HG03342 (cell line): Measurements from ENCODE around the gene TLCD1.

Experiments
- ATAC-seq: cut with Tn5 transposase; IDR thresholded peaks from one replicate; pipeline ENCODE4 v1.9.1; 2021; ENCODE audit warnings: mild to moderate bottlenecking, moderate library complexity; ENCODE audit not compliant: unreplicated experiment

The TLCD1 gene, protein sequence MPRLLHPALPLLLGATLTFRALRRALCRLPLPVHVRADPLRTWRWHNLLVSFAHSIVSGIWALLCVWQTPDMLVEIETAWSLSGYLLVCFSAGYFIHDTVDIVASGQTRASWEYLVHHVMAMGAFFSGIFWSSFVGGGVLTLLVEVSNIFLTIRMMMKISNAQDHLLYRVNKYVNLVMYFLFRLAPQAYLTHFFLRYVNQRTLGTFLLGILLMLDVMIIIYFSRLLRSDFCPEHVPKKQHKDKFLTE

GRCh38 chr17:28726226-28726626, at the start of gene TLCD1:
Gene TLCD1 (minus strand): TSS chr17:28726233. CDS start chr17:28726097, 136 bp downstream.
- no peak for ATAC-seq

DNA sequence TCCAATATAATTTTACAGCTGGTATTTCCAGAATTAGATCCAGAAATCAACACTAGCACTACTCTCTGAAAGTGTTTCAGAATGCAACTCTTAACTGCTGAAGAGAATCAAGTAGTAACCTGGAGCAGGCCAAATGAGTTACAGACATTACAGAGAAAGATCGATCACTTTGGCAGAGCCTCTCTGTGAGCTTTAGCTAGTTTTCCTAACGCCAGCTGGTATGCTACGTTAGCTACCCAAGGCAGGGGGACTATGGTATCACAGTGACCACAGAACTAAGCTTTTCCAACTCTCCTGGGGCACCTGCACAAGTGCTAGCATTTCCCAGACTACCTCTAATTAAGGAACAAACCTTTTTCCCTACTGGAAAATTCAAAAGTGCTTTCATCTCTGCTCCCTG, 48.2 kb upstream of the TLCD1 start:
- ATAC-seq: no peak

GRCh38 chr17:28773736-28774135, 47.7 kb upstream of the TLCD1 start:
- ATAC-seq: no peak

DNA sequence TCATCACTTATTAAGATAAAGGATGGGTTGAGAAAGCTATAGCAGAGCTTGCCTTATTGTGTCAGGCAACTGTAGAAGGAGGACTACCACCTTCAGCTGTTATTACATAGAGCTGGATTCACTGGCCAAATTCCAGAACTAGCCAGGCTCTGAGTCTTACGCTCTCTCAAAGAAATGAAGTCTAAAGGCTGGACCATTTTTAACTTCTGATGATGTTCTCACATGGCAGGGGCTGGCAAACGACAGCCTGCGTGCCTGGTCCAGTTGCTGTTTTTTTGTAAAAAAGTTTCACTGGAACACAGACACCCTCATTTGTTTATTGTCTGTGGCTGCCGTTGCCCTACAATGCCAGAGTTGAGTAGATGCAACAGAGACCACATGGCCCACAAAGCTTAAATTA, 39.0 kb upstream of the TLCD1 start:
- ATAC-seq: no peak

DNA sequence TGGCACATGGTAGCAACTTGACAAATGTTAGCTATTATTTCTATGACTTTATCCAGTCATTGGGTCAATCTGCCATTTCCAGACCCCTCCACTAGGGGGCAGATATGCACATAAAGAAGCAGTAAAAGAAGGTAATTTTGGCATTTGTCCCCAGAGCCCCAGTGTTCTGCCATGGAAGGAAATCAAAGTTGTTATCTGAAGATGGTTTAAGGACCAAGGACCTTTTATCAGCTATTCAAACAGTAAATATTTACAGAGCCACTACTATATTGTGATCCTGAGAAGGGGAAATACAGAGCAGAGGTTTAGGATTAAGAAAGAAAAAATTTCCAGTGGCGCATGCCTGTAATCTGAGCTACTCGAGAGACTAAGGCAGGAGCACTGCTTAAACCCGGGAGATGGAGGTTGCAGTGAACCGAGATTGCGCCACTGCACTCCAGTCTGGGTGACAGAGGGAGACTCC, 37.8 kb upstream of the TLCD1 start:
- peak; percentile 28 for ATAC-seq

GRCh38 chr17:28763137-28763799, 37.2 kb upstream of the TLCD1 start:
- ATAC-seq: peak; percentile 46

GRCh38 chr17:28760601-28761562, 34.8 kb upstream of the TLCD1 start:
- ATAC-seq: no peak

DNA sequence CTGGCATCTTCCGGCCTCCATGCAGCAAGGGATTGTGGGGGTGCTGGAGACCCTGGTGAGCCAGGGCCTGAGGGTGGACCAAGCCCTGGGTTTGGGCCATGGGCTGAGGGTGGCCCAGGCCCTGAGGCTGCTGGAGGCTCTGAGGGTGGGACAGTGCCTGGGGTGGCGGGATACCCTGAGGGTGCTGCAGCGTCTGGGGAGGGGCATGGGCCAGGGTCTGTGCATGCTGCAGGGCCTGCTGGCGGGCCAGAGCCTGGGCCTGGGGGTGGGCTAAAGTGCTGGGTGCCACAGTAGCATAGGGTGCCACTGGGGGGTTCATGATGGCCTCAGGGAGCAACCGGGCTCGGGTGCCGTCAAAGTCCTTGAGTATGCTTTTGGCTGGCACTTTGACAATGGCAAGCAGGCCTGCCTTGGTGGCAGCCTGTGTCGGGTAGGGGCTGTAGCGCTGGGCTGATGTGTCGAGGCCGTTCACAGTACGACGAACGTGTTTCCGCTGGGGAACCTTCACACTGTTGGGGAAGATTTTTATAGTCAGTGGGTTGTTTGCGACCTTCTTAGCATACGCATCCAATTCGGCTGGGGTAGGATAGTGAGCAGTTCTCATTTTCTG, 33.3 kb upstream of the TLCD1 start:
- no peak for ATAC-seq

GRCh38 chr17:28758411-28759121, 32.5 kb upstream of the TLCD1 start:
- no peak for ATAC-seq

DNA sequence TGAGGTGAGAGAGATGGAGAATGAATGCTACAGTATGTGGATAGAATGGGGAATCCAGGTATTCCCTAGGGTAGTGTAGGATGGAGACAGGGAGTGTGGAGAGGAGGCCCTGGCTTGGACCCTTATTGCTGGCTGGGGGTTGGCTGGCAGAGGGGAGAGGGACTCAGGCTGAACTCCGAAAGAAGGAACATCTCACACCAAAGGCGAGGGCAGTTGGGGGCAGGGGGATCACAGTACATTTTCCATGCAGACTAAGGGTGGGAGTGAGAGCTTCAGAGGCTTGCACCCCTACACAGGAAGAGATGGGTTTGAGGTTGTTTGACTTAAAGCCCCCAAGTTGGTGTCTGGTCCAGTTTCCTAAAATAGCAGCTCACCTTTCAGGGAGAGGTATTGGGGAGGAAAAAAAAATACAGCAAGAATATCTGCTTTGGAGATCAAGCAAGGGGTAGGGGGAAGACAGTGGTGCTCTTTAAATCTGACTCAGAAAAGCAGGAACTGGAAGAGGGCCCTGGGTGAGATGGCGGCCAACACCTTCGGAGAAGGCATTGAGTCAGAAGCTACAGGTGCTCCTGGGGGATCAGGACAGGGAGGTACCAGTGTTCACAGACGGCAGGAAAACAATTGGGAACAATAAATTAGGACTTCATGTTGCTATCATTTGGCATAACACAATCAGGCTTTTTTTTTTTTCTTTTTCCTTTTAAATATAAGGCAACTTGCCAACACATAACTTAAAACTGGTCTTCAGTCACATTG, 30.2 kb upstream of the TLCD1 start:
- ATAC-seq: no peak

DNA sequence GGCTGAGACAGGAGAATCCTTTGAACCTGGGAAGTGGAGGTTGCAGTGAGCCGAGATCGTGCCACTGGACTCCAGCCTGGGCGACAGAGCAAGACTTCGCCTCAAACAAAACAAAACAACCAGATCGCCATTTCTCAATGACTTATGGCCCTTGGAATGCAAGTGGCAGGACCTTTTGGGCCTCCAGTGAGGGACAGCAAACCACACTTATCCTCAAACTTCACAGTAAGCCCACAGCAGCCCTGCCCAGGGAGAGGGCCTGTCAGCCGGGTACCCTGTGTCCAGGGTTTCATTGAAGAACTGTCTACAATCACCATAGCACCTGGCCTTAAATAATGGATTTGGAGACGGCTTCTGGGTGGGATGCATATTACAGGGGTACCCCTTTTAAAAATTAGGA, 29.5 kb upstream of the TLCD1 start:
- no peak for ATAC-seq

GRCh38 chr17:28751600-28752366, 25.8 kb upstream of the TLCD1 start:
- no peak for ATAC-seq

GRCh38 chr17:28750178-28751047, 24.4 kb upstream of the TLCD1 start:
- peak; percentile 66 for ATAC-seq

- ATAC-seq: no peak
These were observed 23.6 kb upstream of the TLCD1 start for GRCh38 chr17:28749516-28750177.

GRCh38 chr17:28748852-28749515, 23.0 kb upstream of the TLCD1 start:
- ATAC-seq: no peak

DNA sequence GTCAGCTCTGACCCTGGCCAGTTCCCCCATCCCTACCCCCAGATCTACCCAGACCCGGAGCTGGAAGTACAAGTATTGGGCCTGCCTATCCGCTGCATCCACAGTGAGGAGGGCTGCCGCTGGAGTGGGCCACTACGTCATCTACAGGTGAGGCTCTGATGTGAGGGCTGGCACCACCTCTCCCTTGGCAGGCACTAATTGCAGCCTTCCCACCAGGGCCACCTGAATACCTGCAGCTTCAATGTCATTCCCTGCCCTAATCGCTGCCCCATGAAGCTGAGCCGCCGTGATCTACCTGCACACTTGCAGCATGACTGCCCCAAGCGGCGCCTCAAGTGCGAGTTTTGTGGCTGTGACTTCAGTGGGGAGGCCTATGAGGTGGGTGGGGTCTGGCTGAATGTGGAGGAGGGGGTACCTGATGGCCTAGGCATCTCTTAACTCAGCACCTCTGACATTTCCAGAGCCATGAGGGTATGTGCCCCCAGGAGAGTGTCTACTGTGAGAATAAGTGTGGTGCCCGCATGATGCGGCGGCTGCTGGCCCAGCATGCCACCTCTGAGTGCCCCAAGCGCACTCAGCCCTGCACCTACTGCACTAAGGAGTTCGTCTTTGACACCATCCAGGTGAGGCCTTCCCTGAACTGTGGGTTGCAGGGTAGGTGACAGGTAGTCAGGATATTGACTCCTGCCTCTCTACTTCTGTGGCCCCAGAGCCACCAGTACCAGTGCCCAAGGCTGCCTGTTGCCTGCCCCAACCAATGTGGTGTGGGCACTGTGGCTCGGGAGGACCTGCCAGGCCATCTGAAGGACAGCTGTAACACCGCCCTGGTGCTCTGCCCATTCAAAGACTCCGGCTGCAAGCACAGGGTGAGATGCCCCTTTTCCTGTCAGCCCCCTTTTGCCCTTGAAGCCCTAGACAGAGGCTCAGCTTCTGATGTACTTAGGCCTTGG, 22.0 kb upstream of the TLCD1 start:
- ATAC-seq: no peak
